HG02938 (cell line): Measurements from ENCODE around the gene SEL1L2.

Experiments
- ATAC-seq: cut with Tn5 transposase; IDR thresholded peaks from one replicate; pipeline ENCODE4 v1.9.1; 2021; ENCODE audit warnings: mild to moderate bottlenecking, moderate library complexity; ENCODE audit not compliant: unreplicated experiment

The SEL1L2 gene

DNA sequence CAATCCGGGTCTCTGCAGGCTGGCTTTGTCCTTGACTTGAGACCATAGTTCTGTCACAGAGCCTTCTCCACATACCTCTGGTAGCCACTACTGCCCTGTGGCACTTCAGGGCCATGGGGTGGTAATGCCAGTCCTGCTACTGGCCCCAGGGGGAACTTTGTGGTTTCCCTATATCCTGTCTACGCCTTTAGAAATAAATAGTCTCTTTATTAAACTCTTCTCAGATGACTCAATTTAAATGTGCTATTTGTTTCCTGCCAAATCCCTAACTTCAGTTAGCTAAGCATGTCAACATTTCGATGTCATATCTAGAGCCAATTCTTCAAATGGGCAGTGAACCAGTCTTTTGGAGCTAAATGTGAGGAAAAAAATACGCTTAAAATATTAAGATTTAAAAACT lies 60.1 kb downstream of the SEL1L2 start:
- no peak for ATAC-seq

GRCh38 chr20:13929836-13930235 lies 60.6 kb downstream of the SEL1L2 start:
- ATAC-seq = no peak

DNA sequence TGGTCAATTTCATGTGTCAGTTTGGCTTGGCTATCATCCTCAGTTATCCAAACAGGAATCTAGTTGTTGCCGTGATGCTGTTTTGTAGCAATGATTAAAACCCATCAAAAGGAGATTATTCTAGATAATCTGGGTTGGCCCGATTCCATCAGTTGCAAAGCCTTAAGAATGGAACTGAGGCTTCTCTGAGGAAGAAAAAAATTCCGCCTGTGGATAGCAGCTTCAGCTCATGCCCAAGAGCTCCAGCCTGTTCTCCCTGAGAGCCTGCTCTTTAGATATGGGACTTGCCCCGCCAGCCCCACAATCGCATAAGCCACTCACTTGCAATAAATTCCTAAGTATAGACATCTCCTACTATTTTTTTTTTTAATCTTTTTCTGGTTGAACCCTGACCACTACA lies 61.5 kb downstream of the SEL1L2 start:
- ATAC-seq = no peak

- ATAC-seq = no peak
Measured at GRCh38 chr20:13927171-13927570, 63.2 kb downstream of the SEL1L2 start.

GRCh38 chr20:13922241-13922640 lies 68.2 kb downstream of the SEL1L2 start:
- ATAC-seq = no peak

DNA sequence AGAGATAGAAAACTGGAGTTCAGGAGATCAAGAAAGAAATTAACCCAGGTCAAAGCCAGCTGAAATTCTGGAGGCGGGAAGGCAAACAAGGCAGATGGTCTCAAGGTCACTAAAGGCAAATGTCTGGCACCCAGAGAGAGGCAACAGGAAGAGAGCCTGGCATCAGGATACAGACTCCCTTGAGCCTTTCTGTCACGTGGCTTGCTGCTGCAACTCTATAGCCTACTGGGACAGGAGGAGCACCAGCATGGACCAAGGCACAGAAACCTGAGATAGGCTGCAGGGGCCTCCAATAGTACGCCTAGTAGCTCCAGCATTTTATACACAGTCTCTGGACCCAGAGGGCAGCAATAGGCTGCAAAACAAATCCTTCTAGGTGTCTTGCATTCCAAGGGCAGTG lies 75.1 kb downstream of the SEL1L2 start:
- no peak for ATAC-seq

DNA sequence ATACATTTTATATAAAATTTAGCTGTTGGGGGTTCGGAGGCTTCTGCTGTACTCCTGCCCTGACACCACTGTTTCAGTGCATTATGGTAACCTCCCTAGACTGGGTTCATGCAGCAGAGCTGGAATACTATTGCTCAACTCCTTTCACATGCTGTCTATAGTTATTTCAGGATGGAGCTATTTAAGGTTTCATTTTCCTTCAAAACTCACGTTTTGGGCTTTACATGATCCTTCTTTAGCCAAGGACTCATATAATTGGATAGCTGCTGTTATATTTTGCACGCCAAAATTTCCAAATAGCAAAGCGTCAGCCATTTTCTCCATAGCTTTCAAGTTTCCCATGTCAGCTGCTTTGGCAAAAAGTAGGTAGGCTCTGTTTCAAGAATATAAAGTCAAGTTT lies 76.8 kb downstream of the SEL1L2 start:
- no peak for ATAC-seq

DNA sequence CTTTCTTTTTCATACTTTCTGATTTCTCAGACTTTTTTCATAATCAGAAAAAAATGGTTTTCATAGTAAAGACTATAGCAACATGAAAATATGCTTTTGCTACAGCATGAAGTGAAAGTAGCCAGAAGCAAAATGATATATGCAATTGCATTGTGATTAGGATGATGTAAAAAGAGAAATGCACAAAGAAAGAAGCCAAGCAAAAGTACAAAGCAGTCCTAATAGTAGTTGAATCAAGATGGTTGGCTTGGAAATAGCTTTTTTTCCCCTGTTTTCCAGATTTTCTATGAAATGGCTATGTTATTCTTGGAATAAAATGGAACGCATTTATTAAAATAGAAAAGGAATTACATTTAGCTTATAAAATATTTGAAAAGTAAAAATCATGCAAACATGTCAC lies 77.3 kb downstream of the SEL1L2 start:
- ATAC-seq = no peak

DNA sequence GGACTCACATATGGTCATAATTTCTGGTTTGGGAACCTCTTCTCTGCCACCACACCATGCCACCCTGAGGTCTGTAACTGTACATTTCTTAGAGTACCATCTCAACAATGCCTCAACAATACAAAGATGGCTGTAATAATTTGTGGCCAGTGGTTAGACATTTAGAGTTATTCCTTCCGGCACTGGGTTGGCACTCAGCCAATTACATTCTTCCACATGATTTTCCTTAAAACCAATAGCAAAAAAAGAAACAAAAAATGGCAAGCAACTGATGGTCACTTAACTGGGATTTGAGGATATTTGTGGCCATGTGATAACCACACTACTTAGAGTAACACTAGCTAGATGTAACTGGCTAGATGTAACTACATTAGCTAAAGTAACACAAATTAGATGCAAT lies 79.9 kb downstream of the SEL1L2 start:
- no peak for ATAC-seq

DNA sequence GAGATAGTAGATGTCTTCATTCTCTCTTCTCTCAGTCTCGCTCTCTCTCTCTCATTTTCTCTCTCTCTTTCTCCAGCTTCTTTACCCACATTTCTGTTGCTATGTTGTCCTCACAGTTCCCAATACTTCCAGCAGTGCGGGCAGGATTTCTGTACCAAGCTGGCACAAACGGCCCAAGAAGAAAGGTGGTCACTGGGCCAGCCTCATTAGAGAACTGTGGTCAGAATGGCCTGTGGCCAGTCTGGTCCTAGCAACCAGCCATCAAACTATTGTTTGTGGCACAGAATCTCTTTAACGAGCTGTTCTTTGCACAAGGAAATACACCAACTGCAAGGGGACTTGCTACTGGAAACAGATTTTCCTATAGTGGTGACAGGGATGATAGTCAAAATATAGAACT lies 81.3 kb downstream of the SEL1L2 start:
- no peak for ATAC-seq

DNA sequence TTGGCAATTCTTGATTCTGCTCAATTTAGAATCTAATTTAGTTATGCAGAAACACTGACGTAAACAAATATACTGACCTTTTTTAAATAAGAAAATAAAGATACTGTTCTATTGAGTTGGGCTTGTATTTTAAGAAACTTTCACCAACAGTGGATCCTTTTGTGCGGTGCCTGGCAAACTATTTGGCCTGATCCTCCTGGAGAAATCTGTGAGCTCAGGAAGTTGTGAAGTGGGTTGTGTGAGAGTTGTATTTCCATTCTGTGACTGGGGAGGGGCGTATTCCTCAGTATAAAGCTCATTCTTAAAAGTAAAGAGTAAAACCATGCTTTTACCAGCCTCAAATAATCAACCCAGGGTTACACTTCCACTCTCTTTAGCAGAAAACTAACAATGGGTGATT lies 85.6 kb downstream of the SEL1L2 start:
- ATAC-seq = no peak

DNA sequence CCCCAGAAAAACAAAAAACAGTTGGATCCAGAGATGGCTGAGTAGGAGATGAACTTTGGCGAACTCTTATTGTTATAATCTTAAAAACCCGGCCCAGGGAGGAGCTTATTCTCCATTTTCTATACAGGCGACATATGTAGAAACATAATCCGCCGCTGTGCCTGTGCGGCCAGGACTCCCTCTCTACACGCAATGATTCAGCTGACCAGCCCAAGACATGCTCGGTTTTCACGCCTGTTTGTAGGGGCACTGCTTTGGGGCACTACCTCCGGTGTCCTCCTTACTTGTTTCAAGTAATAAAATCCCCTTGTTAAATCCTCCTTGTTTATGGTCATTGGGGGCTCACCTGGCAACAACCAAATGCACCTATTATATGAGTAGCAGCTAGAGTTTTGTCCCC lies 89.9 kb downstream of the SEL1L2 start:
- no peak for ATAC-seq

DNA sequence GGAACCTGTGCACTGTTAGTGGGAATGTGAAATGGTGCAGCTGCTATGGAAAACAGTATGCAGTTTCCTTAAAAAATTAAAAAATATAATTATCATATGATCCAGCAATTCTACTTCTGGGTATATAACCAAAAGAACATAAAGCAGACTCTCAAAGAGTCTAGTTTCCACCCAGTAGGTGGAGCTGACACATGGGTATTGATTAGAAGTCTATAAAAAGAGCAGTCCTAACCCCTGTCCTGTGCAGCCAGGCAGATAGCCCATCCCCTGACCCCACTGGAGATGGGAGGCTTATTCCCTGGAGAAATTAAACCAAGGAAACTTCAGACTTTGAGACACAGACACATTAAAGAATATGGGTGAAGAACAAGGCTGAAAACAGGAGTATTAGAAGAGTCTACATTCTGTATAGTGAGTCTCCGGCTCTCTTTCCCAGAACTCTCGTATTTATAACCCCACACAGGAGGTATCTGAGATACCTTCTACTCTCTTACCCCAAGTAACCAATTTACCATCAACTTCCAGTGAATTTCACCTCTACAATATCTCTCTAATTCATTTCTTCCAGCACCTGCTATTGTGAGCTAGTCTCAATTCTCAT lies 92.3 kb downstream of the SEL1L2 start:
- no peak for ATAC-seq

DNA sequence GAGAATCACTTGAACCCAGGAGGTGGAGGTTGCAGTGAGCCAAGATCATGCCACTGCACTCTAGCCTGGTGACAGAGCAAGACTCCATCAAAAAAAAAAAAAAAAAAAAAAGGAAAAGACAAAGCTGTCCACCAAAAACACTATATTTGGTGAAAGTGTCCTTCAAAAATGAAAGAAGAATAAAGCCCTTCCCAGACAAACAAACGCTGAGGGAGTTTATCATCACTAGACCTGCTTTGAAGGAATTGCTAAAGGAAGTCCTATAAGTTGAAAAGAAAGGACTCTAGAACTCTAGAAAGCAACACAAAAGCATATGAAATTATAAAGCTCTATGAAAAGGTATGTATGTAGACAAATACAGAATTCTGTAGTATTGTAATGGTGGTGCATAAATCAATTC lies 98.8 kb downstream of the SEL1L2 start:
- ATAC-seq = no peak

- no peak for ATAC-seq
Measured at GRCh38 chr20:13884803-13885202, 105.6 kb downstream of the SEL1L2 start.

DNA sequence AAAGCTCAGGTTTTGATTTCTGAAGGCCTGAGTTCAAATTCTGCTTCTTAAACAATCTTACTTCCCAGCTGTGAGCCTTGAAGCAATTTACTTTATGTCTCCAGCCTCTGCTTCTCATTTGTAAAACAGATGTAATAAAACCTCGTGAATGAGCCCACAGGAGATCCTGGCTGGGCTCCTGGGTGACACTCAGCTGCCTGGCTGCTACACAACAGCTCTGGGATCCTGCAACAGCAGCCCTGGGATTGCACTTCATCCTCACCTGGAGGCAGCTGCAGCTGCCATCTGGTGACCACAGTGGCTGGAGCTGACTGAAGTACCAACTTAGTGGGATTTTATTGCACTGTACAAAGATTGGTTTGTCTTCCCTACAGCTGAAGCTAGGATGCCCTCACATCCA lies 107.0 kb downstream of the SEL1L2 start:
- ATAC-seq = no peak

GRCh38 chr20:13878566-13878965 lies 111.8 kb downstream of the SEL1L2 start:
- no peak for ATAC-seq

DNA sequence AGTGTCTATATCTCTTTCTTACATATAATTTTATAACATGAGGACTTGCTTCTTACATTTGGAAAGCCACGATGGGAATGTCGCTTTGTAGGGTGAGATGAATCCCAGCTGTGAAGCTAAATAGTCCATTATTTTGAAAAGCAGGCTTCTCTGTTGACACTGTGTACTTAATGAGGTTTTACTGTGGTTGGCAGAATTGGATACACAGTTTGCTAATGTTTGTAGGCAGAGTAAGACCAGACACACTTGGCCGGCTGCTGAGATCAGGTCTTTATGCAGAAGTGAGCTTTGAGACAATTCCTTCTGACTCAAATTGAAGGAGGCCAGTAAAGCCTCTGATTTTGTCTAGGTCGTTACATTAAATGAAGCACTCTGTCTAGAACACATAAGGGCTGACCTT lies 112.6 kb downstream of the SEL1L2 start:
- ATAC-seq = no peak

DNA sequence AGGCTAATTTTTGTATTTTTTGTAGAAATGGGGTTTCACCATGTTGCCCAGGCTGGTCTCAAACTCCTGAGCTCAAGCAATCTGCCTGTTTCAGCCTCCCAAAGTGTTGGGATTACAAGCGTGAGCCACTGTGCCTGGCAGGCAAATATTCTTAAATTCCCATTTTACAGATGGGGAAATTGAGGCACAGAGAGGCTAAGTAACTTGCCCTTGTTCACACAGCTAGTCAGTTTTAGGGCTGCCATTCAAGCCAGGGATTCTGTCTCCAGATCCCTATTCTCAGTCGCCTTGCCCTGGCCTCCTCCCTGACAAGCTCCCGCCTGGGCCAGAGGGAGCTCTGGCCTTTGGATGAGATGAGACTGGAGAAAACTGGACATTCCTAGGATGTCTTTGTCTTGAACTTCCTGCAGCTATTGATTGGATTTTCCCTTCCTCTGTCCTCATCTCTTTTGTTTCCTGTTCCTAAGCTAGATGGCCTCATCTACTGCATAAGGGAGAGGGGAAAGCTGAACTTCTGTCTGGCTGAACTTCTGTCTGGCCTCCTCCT lies 115.1 kb downstream of the SEL1L2 start:
- no peak for ATAC-seq

GRCh38 chr20:13874394-13875157 lies 115.8 kb downstream of the SEL1L2 start:
- ATAC-seq = no peak

GRCh38 chr20:13873831-13874230 lies 116.6 kb downstream of the SEL1L2 start:
- no peak for ATAC-seq

- ATAC-seq = no peak
Measured at GRCh38 chr20:13870170-13870748, 120.2 kb downstream of the SEL1L2 start.
